HG02870 (cell line): ENCODE results near the gene NKX6-2.
"Not testable (repeated sequence)": the region's sequence is repeated elsewhere in the genome, so short reads cannot be mapped to it uniquely, and the experiment has no call there.

Experiments used
- ATAC-seq: cut with Tn5 transposase; IDR thresholded peaks from one replicate; pipeline ENCODE4 v1.9.1; 2021; ENCODE audit warnings: mild to moderate bottlenecking, moderate library complexity; ENCODE audit not compliant: unreplicated experiment

Gene NKX6-2

GRCh38 chr10:132783940-132784865 lies 1.7 kb downstream of the NKX6-2 start:
- ATAC-seq: no peak

DNA sequence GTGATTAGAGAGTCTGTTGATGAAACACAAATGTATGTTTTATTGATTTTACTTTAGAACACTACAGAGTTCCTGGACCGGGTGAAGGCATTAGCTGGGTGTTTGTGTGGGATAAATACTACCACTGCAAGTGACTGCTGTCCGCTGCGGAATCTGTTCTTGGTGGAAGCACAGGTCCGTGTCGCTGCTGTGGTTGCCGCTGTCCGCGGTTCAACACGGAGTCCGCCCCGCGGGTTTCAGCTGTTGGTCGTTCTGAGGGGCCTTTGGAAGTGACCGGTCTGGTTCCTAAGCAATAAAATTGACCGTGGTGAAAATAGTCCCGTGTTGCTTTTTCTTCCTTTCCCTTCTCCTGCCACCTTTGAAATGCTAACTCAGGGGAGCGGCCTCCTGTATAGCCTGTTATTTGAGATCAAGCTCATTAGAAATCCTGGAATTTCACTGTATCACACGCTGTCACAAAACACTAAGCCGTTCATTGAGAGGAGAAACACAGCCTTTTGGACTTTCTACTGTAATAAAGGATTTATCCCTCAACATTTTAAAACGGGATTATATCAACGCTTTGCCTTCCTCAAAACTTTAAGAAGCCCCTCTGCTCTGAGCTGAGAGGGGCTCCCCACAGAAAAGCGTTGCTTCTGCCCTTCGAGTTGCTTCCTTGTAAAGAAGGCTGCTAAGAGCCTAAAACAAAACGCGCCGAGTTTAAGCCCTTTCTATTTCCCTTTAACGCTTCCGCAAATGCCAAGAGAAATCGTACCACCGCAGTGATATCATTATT lies 2.6 kb downstream of the NKX6-2 start:
- no peak for ATAC-seq

DNA sequence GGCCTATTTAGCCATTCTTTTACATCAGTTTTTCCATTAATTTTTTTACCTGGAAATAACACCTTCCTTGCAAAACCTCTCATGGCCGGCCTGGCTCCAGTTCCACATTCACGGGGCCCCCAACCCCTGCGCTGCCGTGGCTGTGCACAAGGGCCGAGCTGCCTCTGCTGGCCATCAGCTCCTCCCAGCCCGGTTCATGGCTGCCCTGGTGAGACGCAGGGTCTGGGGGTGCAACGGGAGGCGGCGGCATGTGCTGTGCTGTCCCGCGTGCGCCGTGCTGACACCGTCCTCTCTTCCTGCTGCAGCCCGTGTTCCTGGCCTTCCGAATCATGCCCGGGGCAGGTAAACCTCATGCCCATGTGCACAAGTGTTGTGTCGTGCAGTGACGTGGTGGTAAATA lies 4.4 kb downstream of the NKX6-2 start:
- no peak for ATAC-seq

DNA sequence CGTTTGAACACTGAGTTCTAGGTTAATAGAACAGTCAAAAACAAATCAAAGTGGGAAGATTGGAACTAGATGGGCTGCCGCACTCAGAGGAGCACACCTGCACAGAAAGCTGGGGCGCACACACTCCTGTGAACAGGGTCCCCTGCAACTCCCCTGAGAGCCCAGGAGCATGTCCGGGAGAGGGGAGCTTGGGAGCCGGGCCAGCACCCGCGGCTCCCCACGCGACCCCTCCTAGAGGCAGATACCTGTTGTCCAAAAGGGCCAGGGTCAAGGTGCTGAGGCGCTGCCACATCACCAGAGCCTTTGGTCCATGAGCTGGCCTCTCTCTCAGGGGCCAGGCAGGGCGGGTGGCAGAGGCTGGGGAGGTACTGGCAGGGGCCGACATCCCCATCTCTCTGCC lies 5.6 kb downstream of the NKX6-2 start:
- no peak for ATAC-seq

DNA sequence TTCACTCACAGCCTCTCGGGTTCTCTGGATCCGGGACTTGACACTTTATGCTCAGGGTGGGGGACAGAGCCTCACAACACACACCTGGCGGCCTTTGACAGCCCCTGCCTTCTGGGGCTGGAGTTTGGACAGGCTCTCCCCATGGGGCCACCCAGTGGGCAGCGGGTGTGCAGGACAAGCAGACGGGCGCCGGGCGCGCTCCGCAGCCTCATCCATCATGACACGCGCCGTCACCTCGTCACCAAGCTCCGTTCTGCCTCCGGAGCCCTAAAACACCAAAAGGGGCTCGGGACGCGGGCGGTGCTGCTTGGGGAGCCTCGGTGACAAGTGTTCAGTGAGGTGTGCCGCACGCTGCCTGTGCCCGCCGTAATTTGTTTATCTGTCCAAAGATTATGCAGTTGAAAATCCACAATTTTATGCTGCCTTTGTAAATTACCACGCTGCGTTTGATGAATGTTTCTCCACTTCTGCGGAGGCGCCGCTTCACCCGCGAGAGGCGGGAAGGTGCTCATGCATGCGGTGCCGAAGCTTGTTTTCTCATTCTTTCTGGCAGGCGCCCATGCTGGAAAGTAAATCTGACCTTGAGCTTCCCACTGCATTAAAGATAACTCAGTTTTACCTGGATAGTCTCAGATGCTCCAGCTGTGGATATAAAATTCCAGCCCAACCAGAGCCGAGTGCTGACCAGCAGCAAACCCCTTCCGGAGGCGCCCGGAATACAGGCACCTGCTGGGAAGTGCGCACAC lies 6.2 kb downstream of the NKX6-2 start:
- ATAC-seq: no peak

DNA sequence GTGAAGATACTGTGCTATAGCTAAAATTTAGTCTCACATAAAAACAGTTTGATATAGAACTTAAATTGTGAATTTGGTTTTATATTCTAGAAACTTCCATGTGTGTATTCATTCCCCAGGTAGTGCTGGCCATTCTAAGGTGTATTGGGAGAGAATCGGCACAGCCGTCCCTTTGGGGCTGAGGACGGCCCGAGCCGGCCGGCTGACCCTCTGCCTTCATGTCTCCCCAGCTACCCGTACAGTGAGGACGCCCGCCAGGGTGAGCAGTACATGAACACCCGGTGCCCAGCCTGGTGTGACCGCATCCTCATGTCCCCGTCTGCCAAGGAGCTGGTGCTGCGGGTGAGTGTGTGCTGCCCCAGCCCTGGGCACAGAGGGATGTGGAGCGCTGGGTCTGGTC lies 8.5 kb downstream of the NKX6-2 start:
- ATAC-seq: no peak

GRCh38 chr10:132776821-132777220 lies 9.1 kb downstream of the NKX6-2 start:
- ATAC-seq: no peak

DNA sequence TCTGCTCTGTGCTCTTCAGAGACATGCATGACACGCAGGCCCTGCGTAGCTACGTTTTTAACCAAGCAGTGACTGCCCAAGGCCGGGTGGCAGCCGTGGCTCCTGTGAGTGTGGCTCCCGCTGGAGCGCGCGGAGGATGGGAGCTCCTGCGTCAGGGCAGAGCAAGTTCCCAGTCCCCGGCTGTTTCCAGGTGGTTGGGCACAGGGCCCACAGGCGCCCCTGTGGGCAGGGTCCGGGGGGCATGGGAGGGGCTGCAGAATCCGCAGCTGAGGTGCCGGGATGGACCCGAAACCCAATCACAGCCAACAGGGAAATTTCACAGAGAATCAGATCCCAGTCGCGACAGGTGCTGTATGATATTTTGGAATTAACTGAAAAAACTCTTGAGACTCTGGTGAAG lies 9.8 kb downstream of the NKX6-2 start:
- no peak for ATAC-seq

DNA sequence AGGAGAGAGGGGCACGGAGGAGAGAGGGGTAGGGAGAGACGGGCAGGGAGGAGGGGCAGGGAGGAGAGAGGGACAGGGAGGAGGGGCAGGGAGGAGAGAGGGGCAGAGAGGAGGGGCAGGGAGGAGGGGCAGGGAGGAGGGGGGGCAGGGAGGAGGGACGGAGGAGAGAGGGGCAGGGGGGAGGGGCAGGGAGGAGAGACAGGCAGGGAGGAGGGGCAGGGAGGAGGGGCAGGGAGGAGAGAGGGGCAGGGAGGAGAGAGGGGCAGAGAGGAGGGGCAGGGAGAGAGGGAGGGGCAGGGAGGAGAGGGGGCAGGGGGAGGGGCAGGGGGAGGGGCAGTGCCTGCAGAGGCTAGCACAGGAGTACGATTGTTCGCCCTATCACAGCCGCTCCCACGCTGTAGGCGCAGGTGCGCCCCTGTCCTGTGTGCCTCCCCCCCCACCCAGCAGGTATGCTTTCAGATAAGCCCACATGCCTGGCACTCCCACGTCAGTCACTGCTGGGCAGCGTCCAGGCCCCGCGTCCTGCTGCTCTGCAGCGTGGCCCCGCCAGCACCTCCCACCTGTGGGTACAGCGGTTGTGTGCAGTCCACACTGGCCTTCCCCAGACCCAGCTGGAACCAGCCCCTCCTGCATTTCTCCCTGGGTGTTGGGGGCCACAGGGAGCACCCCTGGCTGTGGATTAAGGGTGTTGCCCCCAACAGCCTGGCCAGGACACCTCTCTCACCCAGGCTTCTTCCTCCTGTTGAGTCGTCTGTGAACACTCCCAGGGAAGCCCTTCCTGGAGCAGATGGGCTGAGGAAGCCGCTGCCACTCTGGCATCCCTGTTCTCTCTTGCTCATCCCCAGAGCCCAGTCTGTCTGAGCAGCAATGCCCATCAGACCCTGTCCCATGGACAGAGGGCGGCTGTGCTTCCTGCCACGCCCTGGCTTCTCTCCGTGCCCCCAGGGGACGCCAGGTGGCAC lies 10.8 kb downstream of the NKX6-2 start:
- no peak for ATAC-seq

GRCh38 chr10:132774181-132774901 lies 11.6 kb downstream of the NKX6-2 start:
- ATAC-seq: no peak

DNA sequence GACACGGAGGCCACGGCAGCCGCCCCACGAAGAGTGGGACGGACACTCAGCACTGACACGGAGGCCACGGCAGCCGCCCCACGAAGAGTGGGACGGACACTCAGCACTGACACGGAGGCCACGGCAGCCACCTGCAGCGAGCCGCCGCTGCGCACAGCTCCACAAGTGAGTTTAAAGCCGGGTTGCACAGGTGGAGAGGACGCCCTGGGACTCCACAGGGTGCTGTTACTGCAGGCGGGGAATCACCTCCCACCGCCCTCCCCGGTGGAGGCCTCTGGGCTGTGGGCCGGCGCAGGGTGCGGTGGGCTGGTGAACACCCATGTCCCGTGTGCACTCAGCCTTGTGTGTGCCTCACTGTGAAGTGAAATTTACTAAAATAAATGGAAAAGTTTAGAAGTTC lies 13.1 kb downstream of the NKX6-2 start:
- ATAC-seq: not testable (repeated sequence)

DNA sequence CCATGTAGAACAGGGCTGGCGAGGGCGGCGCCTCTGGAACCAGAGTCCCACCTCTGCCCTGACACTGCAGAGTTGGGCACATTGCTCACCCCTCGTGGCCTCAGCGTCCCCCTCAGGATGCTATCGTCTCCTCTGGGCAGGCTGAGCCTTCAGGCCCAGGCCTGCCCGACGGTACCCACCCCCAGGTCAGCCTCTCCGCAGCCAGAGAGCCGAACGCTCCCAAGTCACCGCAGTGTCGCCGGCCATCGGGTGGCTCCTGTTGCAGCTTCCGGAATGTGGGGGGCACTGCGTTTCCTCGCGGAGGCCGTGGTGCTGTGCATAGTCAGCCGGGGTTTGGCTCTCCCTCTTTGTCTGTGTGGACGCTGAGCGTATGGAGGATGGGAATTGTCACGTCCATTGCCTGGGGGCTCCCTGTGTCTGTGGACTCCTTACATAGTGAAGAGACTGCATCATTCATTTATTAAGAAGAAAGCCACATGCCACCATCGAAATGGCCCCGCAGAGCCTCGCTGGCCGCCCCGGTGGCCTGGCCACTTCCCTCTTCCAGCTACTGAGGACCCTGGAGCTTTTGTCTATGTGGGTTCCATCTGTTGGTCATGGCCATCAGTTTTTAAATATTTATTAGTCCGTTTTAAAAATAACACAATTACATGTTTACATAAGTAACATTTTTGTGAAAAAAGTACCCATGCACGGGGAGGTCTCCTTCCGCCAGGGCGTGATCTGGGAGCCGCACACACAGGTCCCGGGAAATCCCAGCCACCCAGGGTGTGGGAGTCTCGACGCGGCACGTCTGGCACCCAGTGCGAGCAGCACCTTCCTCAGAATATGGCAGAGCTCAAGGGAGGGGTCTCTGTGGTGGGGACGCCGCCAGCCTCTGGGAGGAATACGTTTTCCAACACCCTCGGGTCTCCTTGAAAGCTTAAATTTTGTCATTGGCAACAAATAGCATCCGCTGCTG lies 15.6 kb downstream of the NKX6-2 start:
- no peak for ATAC-seq

- ATAC-seq: no peak
These were observed 17.4 kb downstream of the NKX6-2 start for GRCh38 chr10:132768346-132769248.

GRCh38 chr10:132766291-132766690 lies 19.7 kb downstream of the NKX6-2 start:
- ATAC-seq: no peak

GRCh38 chr10:132765435-132765834 lies 20.5 kb downstream of the NKX6-2 start:
- ATAC-seq: no peak

GRCh38 chr10:132764108-132764507 lies 21.8 kb downstream of the NKX6-2 start:
- ATAC-seq: no peak

DNA sequence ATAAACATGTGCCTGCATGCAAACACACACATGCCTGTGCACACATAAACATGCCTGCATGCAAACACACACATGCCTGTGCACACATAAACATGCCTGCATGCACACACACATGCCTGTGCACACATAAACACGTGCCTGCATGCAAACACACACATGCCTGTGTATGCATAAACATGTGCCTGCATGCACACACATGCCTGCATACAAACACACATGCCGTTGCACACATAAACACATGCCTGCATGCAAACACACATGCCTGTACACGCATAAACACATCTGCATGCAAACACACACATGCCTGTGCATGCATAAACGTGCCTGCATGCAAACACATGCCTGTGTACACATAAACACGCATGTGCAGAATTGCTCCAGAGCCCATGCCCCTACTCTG lies 22.4 kb downstream of the NKX6-2 start:
- no peak for ATAC-seq
